Activated T-cell treated with anti-CD3 and anti-CD28 coated beads, Interleukin-2, amount 50 U/mL, for 1 hour (primary cell): ENCODE data around the gene TRAF1.

ENCODE experiments used
- DNase-seq: peaks from one replicate; pipeline ENCODE4 v3.0.0-alpha.2; 2020

Gene TRAF1

GRCh38 chr9:120866651-120867050 is 59.9 kb downstream of the TRAF1 start:
- DNase-seq: no peak

GRCh38 chr9:120865809-120866208 is 60.8 kb downstream of the TRAF1 start:
- no peak for DNase-seq

GRCh38 chr9:120865176-120865575 is 61.4 kb downstream of the TRAF1 start:
- no peak for DNase-seq

- no peak for DNase-seq
Observed at GRCh38 chr9:120864719-120865118, 61.9 kb downstream of the TRAF1 start.

GRCh38 chr9:120863833-120864232 is 62.8 kb downstream of the TRAF1 start:
- no peak for DNase-seq

- DNase-seq: no peak
Observed at GRCh38 chr9:120862452-120862851, 64.1 kb downstream of the TRAF1 start.

GRCh38 chr9:120861935-120862334 is 64.7 kb downstream of the TRAF1 start:
- no peak for DNase-seq

GRCh38 chr9:120860083-120860482 is 66.5 kb downstream of the TRAF1 start:
- DNase-seq: no peak

GRCh38 chr9:120859361-120859760 is 67.2 kb downstream of the TRAF1 start:
- no peak for DNase-seq

GRCh38 chr9:120857902-120858301 is 68.7 kb downstream of the TRAF1 start:
- no peak for DNase-seq

- no peak for DNase-seq
Observed at GRCh38 chr9:120857481-120857880, 69.1 kb downstream of the TRAF1 start.

- no peak for DNase-seq
Observed at GRCh38 chr9:120856700-120857099, 69.9 kb downstream of the TRAF1 start.

GRCh38 chr9:120855827-120856670 is 70.5 kb downstream of the TRAF1 start:
- no peak for DNase-seq

GRCh38 chr9:120854596-120855327 is 71.8 kb downstream of the TRAF1 start:
- DNase-seq: no peak

- no peak for DNase-seq
Observed at GRCh38 chr9:120853198-120853597, 73.4 kb downstream of the TRAF1 start.
